H1 (cell line): Measurements from ENCODE around the gene GATC. TPM values are rescaled to one million over a fixed set of nuclear protein-coding genes. Genes with fewer than 3 reads are reported as not detected.
A peak's percentile ranks its signal among the peaks of the same experiment; 100 is the strongest.

ENCODE experiments used
- BACH1 ChIP-seq: IDR thresholded peaks from 2 replicates; pipeline ENCODE4 v1.6.1; 2012; ENCODE audit warnings: low read length, improper control_type of control experiment
- BCL11A ChIP-seq, 2 experiments: IDR thresholded peaks; one replicate each; pipeline ENCODE4 v1.6.1; 2011; ENCODE audit warnings: low read depth in 2 of 2, low read length in 2 of 2, mild to moderate bottlenecking in 2 of 2
- CHD1 ChIP-seq: IDR thresholded peaks from 2 replicates; pipeline ENCODE4 v1.6.1; 2012; ENCODE audit warnings: low read depth, low read length, improper control_type of control experiment
- CHD2 ChIP-seq: IDR thresholded peaks from 2 replicates; pipeline ENCODE4 v1.6.1; 2012; ENCODE audit warnings: low read length, improper control_type of control experiment
- CREB1 ChIP-seq: IDR thresholded peaks from 2 replicates; pipeline ENCODE4 v1.6.1; 2012; ENCODE audit warnings: inconsistent platforms
- CTBP2 ChIP-seq: IDR thresholded peaks from 2 replicates; pipeline ENCODE4 v1.7.0; 2011; ENCODE audit warnings: borderline replicate concordance, mild to moderate bottlenecking, moderate library complexity, mixed read lengths, low read length; ENCODE audit not compliant: insufficient read depth, insufficient read length
- GABPA ChIP-seq: IDR thresholded peaks from 2 replicates; pipeline ENCODE4 v1.6.1; 2011; ENCODE audit warnings: mild to moderate bottlenecking, low read length, moderate library complexity, borderline replicate concordance; ENCODE audit not compliant: insufficient read depth
- KDM4A ChIP-seq: IDR thresholded peaks from one replicate; pipeline ENCODE4 v1.7.1; 2012; ENCODE audit warnings: low read depth, mild to moderate bottlenecking, moderate library complexity, low read length, inconsistent platforms; ENCODE audit not compliant: severe bottlenecking
- MAFK ChIP-seq: IDR thresholded peaks from 2 replicates; pipeline ENCODE4 v1.6.1; 2012; ENCODE audit warnings: low read depth, mild to moderate bottlenecking, improper control_type of control experiment, low read length
- PHF8 ChIP-seq: fragments of 200-600 bp; sonication (generic); conservative IDR thresholded peaks from 2 replicates; pipeline ENCODE4 v1.7.1; 2012; ENCODE audit warnings: low read depth, mild to moderate bottlenecking, inconsistent platforms, low read length, moderate library complexity
- POLR2A ChIP-seq, 2 experiments: IDR thresholded peaks; 1 replicate in 1 of 2; 2 replicates in 1 of 2; pipeline ENCODE4 v1.6.1; 2011; ENCODE audit warnings: low read depth in 2 of 2, low read length in 2 of 2, mild to moderate bottlenecking in 2 of 2; ENCODE audit errors: control extremely low read depth in 1 of 2
- RAD21 ChIP-seq, 2 experiments: IDR thresholded peaks in 1 of 2; conservative IDR thresholded peaks in 1 of 2; 2 replicates each; pipeline ENCODE4 v1.6.1; 2011; ENCODE audit warnings: low read depth in 2 of 2, low read length in 2 of 2, improper control_type of control experiment in 1 of 2, inconsistent platforms in 1 of 2, mild to moderate bottlenecking in 1 of 2, moderate library complexity in 1 of 2
- RXRA ChIP-seq: IDR thresholded peaks from 2 replicates; pipeline ENCODE4 v1.6.1; 2011; ENCODE audit warnings: low read depth, mild to moderate bottlenecking, low read length, moderate library complexity; ENCODE audit not compliant: insufficient read depth
- SIN3A ChIP-seq, 2 experiments: IDR thresholded peaks in 1 of 2; conservative IDR thresholded peaks in 1 of 2; 2 replicates each; pipeline ENCODE4 v1.6.1; 2011 to 2012; ENCODE audit warnings: low read length in 2 of 2, improper control_type of control experiment in 1 of 2, low read depth in 1 of 2, mild to moderate bottlenecking in 1 of 2
- SIX5 ChIP-seq: IDR thresholded peaks from 2 replicates; pipeline ENCODE4 v1.6.1; 2011; ENCODE audit warnings: mild to moderate bottlenecking, low read depth, low read length
- SP1 ChIP-seq: IDR thresholded peaks from 2 replicates; pipeline ENCODE4 v1.6.1; 2011; ENCODE audit warnings: low read depth, low read length
- SP4 ChIP-seq: IDR thresholded peaks from 2 replicates; pipeline ENCODE4 v1.6.1; 2012; ENCODE audit warnings: low read length, inconsistent platforms
- SRF ChIP-seq: IDR thresholded peaks from 2 replicates; pipeline ENCODE4 v1.6.1; 2011; ENCODE audit warnings: mild to moderate bottlenecking, low read depth, low read length, moderate library complexity
- TAF1 ChIP-seq: IDR thresholded peaks from 2 replicates; pipeline ENCODE4 v1.6.1; 2011; ENCODE audit warnings: mild to moderate bottlenecking, low read depth, low read length
- TBP ChIP-seq: IDR thresholded peaks from 2 replicates; pipeline ENCODE4 v1.6.1; 2011; ENCODE audit warnings: low read depth, low read length, improper control_type of control experiment
- TCF12 ChIP-seq: IDR thresholded peaks from 2 replicates; pipeline ENCODE4 v1.6.1; 2011; ENCODE audit warnings: low read depth, mild to moderate bottlenecking, low read length
- polyA plus RNA-seq, 7 experiments: library from polyadenylated mRNA; depleted of rRNA in 3 of 7; stranded (reverse) in 5 of 7; unstranded in 2 of 7; fragments of >200 nt in 5 of 7; fragments of 200-250 nt in 2 of 7; gene quantifications; 1 replicate in 5 of 7; 2 replicates in 1 of 7; 4 replicates in 1 of 7; pipeline versions ENCODE4 v1.2.1 to v1.2.3, GENCODE V29; 2011 to 2013; ENCODE audit warnings: missing spikeins in 2 of 7, mixed read lengths in 2 of 7
- total RNA-seq: library from RNA; stranded (reverse); fragmentation: NEBNext Ultra II Directional; extraction: Animal tissue kit (Norgen Biotek cat#: 25700); gene quantifications from 2 replicates; pipeline ENCODE4 v1.2.1, GENCODE V29; 2021

The GATC gene
- total and polyA plus RNA-seq, 2 of the 8 experiments (the other 6 are each of a cell fraction or from before 2014, with no cell fraction given): 13.2 to 30.4 TPM

- TF ChIP-seq MAFK: no peak
- no peak for TF ChIP-seq RXRA
- TF ChIP-seq SP1: no peak
- TF ChIP-seq PHF8: peak; percentile 87
- TF ChIP-seq POLR2A (IDR thresholded peaks at IDR 0.05; ENCODE audit: control extremely low read depth in 1 of 2, low read depth in 2 of 2, low read length in 2 of 2): peak; percentile 66 to 89
- TF ChIP-seq CREB1: peak; percentile 23
- peak; percentile 70 for TF ChIP-seq TAF1
- TF ChIP-seq CTBP2: no peak
- TF ChIP-seq TCF12: no peak
- TF ChIP-seq RAD21 (IDR thresholded peaks at IDR 0.05 in 1 of 2, conservative IDR thresholded peaks at IDR 0.05 in 1 of 2; ENCODE audit: low read depth in 2 of 2, low read length in 2 of 2): peak in 1 of 2 experiments; percentile 37; a peak in 2 of 4 replicates
- no peak for TF ChIP-seq CHD1
- no peak for TF ChIP-seq BCL11A (IDR thresholded peaks at IDR 0.05; ENCODE audit: low read depth in 2 of 2, low read length in 2 of 2)
- TF ChIP-seq CHD2: peak; percentile 75
- no peak for TF ChIP-seq GABPA
- no peak for TF ChIP-seq BACH1
- TF ChIP-seq SIN3A (conservative IDR thresholded peaks at IDR 0.05 in 1 of 2, IDR thresholded peaks at IDR 0.05 in 1 of 2; ENCODE audit: low read depth in 1 of 2, low read length in 2 of 2): peak; percentile 71 to 76; a peak in 2 of 4 replicates
- TF ChIP-seq SIX5: no peak
- peak; percentile 29 for TF ChIP-seq KDM4A
- TF ChIP-seq SP4: no peak
- TF ChIP-seq TBP: peak; percentile 67
- TF ChIP-seq SRF: no peak
Measured at GRCh38 chr12:120469450-120470149, 23.4 kb downstream of the GATC start, which contains the start of gene SRSF9 (continued).
